H1 (cell line): ENCODE data around the gene SLC5A8. TPM values are rescaled to one million over a fixed set of nuclear protein-coding genes. Genes with fewer than 3 reads are reported as not detected.

Experiments used
- CTCF ChIA-PET: fragments of 300-600 bp; sonication (Branson Sonifier 250); formaldehyde crosslinking; loops from one replicate; lab custom pipeline; 2021; ENCODE audit not compliant: partially characterized antibody; lab: Charles Lee
- POLR2A ChIA-PET: fragments of 300-600 bp; sonication (Branson Sonifier 250); formaldehyde crosslinking; loops from one replicate; lab custom pipeline; 2021; ENCODE audit warnings: inconsistent platforms; ENCODE audit not compliant: partially characterized antibody; lab: Charles Lee
- DNase-seq, 2 experiments: peaks; one replicate each; pipeline versions ENCODE4 v3.0.0 to v3.0.0-alpha.2; 2010 to 2022; ENCODE audit warnings: low spot score in 2 of 2, low read depth in 1 of 2, mixed read lengths in 1 of 2
- FAIRE-seq: peaks from 2 replicates; lab custom pipeline; 2011; peaks lifted over from hg19 to GRCh38; lab: Jason Lieb, UNC
- H2AFZ ChIP-seq: 2 replicates; pipeline ENCODE4 v1.8.1; 2012; ENCODE audit warnings: low read length, inconsistent platforms
- H2AK5ac ChIP-seq: 2 replicates; pipeline ENCODE4 v1.6.1; 2013; ENCODE audit warnings: low read depth, low read length
- H2BK120ac ChIP-seq: replicated peaks from 2 replicates; pipeline ENCODE3; 2013; ENCODE audit warnings: low read depth, low read length, inconsistent platforms
- H2BK12ac ChIP-seq: 2 replicates; pipeline ENCODE4 v1.6.1; 2013; ENCODE audit warnings: low read depth, low read length
- H2BK15ac ChIP-seq: 2 replicates; pipeline ENCODE4 v1.6.1; 2013; ENCODE audit warnings: low read length
- H2BK20ac ChIP-seq: 2 replicates; pipeline ENCODE4 v1.6.1; 2013; ENCODE audit warnings: low read length
- H2BK5ac ChIP-seq: 2 replicates; pipeline ENCODE4 v1.6.1; 2013; ENCODE audit warnings: low read depth, low read length
- H3K14ac ChIP-seq: 2 replicates; pipeline ENCODE4 v1.6.1; 2013; ENCODE audit warnings: inconsistent platforms; ENCODE audit not compliant: insufficient read length
- H3K18ac ChIP-seq: 2 replicates; pipeline ENCODE4 v1.6.1; 2013; ENCODE audit warnings: low read length; ENCODE audit errors: extremely low read depth
- H3K23ac ChIP-seq: 2 replicates; pipeline ENCODE4 v1.6.1; 2013; ENCODE audit warnings: inconsistent platforms; ENCODE audit not compliant: insufficient read length
- H3K23me2 ChIP-seq: 2 replicates; pipeline ENCODE4 v1.6.1; 2013; ENCODE audit warnings: low read depth, low read length
- H3K27ac ChIP-seq: 2 replicates; pipeline ENCODE4 v1.6.1; 2011; ENCODE audit warnings: low read depth, low read length, inconsistent platforms
- H3K27me3 ChIP-seq, 4 experiments: replicated peaks in 1 of 4; 1 replicate in 1 of 4; 2 replicates in 3 of 4; pipeline versions ENCODE4 v1.6.1 to v1.8.1; 2011 to 2013; ENCODE audit warnings: low read length in 3 of 4, mild to moderate bottlenecking in 3 of 4, inconsistent platforms in 2 of 4, mixed read lengths in 2 of 4, moderate library complexity in 1 of 4; ENCODE audit not compliant: control insufficient read depth in 3 of 4, insufficient read depth in 3 of 4; ENCODE audit errors: extremely low read depth in 1 of 4
- H3K36me3 ChIP-seq, 4 experiments: 2 replicates each; pipeline versions ENCODE4 v1.6.1 to v1.8.1; 2011 to 2013; ENCODE audit warnings: mild to moderate bottlenecking in 4 of 4, low read length in 3 of 4, moderate library complexity in 2 of 4, control low read depth in 1 of 4, inconsistent platforms in 1 of 4; ENCODE audit not compliant: insufficient read depth in 4 of 4, control insufficient read depth in 2 of 4
- H3K4ac ChIP-seq: replicated peaks from 2 replicates; pipeline ENCODE3; 2013; ENCODE audit warnings: low read length, low read depth, mixed read lengths, inconsistent platforms; ENCODE audit not compliant: insufficient read length
- H3K4me1 ChIP-seq, 4 experiments: replicated peaks in 1 of 4; 1 replicate in 1 of 4; 2 replicates in 3 of 4; pipeline versions ENCODE4 v1.6.1 to v1.8.1; 2011 to 2013; ENCODE audit warnings: low read length in 3 of 4, inconsistent platforms in 2 of 4, mixed read lengths in 1 of 4; ENCODE audit not compliant: insufficient read depth in 4 of 4, control insufficient read depth in 3 of 4
- H3K4me2 ChIP-seq, 2 experiments: 2 replicates each; pipeline versions ENCODE4 v1.6.1 to v1.8.1; 2011 to 2013; ENCODE audit warnings: low read depth in 2 of 2, low read length in 2 of 2, control low read depth in 1 of 2, inconsistent platforms in 1 of 2, mild to moderate bottlenecking in 1 of 2; ENCODE audit not compliant: insufficient read depth in 1 of 2
- H3K4me3 ChIP-seq, 4 experiments: fragments of 200-600, 300-600 bp in 1 of 4; sonication (generic), shearing (Covaris generic), sonication (Bioruptor Twin) in 1 of 4; 2 replicates each; pipeline versions ENCODE4 v1.5.1 to v1.8.1; 2011 to 2016; ENCODE audit warnings: low read length in 4 of 4, low read depth in 3 of 4, control low read depth in 2 of 4, inconsistent platforms in 2 of 4, mild to moderate bottlenecking in 2 of 4, mixed read lengths in 1 of 4, moderate library complexity in 1 of 4; ENCODE audit not compliant: insufficient read depth in 2 of 4; ENCODE audit errors: extremely low read depth in 1 of 4
- H3K56ac ChIP-seq: replicated peaks from 2 replicates; pipeline ENCODE3; 2013; ENCODE audit warnings: low read depth, mild to moderate bottlenecking, mixed read lengths, low read length, inconsistent platforms; ENCODE audit not compliant: insufficient read length
- H3K79me1 ChIP-seq: 2 replicates; pipeline ENCODE4 v1.6.1; 2013; ENCODE audit warnings: low read depth, low read length, control low read depth
- H3K79me2 ChIP-seq, 2 experiments: 2 replicates each; pipeline versions ENCODE4 v1.6.1 to v1.8.1; 2012 to 2013; ENCODE audit warnings: low read length in 2 of 2, mild to moderate bottlenecking in 2 of 2, inconsistent platforms in 1 of 2; ENCODE audit not compliant: insufficient read depth in 2 of 2, control insufficient read depth in 1 of 2
- H3K9ac ChIP-seq, 4 experiments: replicated peaks in 1 of 4; 1 replicate in 1 of 4; 2 replicates in 3 of 4; pipeline versions ENCODE4 v1.6.1 to v1.8.1; 2011 to 2013; ENCODE audit warnings: low read depth in 3 of 4, low read length in 3 of 4, control low read depth in 2 of 4, mild to moderate bottlenecking in 2 of 4, moderate library complexity in 2 of 4, inconsistent platforms in 1 of 4; ENCODE audit errors: extremely low read depth in 1 of 4
- H3K9me3 ChIP-seq, 2 experiments: 2 replicates each; pipeline versions ENCODE4 v1.6.1 to v1.8.1; 2012 to 2013; ENCODE audit warnings: mild to moderate bottlenecking in 2 of 2, moderate library complexity in 2 of 2, control low read depth in 1 of 2, inconsistent platforms in 1 of 2, low read depth in 1 of 2, low read length in 1 of 2, mixed read lengths in 1 of 2; ENCODE audit not compliant: insufficient read depth in 2 of 2
- H4K20me1 ChIP-seq, 2 experiments: replicated peaks in 1 of 2; 2 replicates each; pipeline versions ENCODE3 to v1.8.1; 2011 to 2013; ENCODE audit warnings: inconsistent platforms in 2 of 2, low read length in 2 of 2, mild to moderate bottlenecking in 1 of 2; ENCODE audit not compliant: insufficient read depth in 2 of 2, control insufficient read depth in 1 of 2
- H4K5ac ChIP-seq: 2 replicates; pipeline ENCODE4 v1.6.1; 2013; ENCODE audit warnings: low read length, low read depth, mixed read lengths, inconsistent platforms; ENCODE audit not compliant: insufficient read length
- H4K8ac ChIP-seq: 2 replicates; pipeline ENCODE4 v1.8.0; 2013; ENCODE audit warnings: mild to moderate bottlenecking, moderate library complexity, low read length, inconsistent platforms; ENCODE audit not compliant: insufficient read depth; ENCODE audit errors: extremely low read depth
- H4K91ac ChIP-seq: replicated peaks from 2 replicates; pipeline ENCODE3; 2013; ENCODE audit warnings: low read length, mixed read lengths, inconsistent platforms; ENCODE audit not compliant: insufficient read length
- ASH2L ChIP-seq: fragments of 200-600, 300-600 bp; sonication (generic); IDR thresholded peaks from one replicate; pipeline ENCODE4 v1.7.1; 2017; ENCODE audit warnings: low read length
- ATF3 ChIP-seq: IDR thresholded peaks from 2 replicates; pipeline ENCODE4 v1.6.1; 2011; ENCODE audit warnings: low read depth, mild to moderate bottlenecking, low read length; ENCODE audit not compliant: insufficient read depth
- JUND ChIP-seq: IDR thresholded peaks from 2 replicates; pipeline ENCODE4 v1.6.1; 2011; ENCODE audit warnings: mild to moderate bottlenecking, improper control_type of control experiment, low read length
- KDM1A ChIP-seq: fragments of 200-600, 300-600 bp; sonication (generic); IDR thresholded peaks from 2 replicates; pipeline ENCODE4 v1.7.1; 2016; ENCODE audit warnings: mild to moderate bottlenecking, low read length, borderline replicate concordance
- MAFK ChIP-seq: IDR thresholded peaks from 2 replicates; pipeline ENCODE4 v1.6.1; 2012; ENCODE audit warnings: low read depth, mild to moderate bottlenecking, improper control_type of control experiment, low read length
- RBBP5 ChIP-seq: IDR thresholded peaks from 2 replicates; pipeline ENCODE4 v1.7.1; 2012; ENCODE audit warnings: low read depth, mild to moderate bottlenecking, inconsistent platforms, low read length, moderate library complexity, borderline replicate concordance
- SP2 ChIP-seq: IDR thresholded peaks from 2 replicates; pipeline ENCODE4 v1.6.1; 2012; ENCODE audit warnings: mild to moderate bottlenecking, low read length, inconsistent platforms
- WGBS, 2 experiments: shearing (Covaris generic) in 1 of 2; methylation state at CpG; one replicate each; pipeline versions ENCODE4 v1.1.6 to v1.1.7; 2013 to 2015; ENCODE audit warnings: low lambda C conversion rate in 2 of 2, mixed read lengths in 2 of 2, inconsistent platforms in 1 of 2, low coverage in 1 of 2, missing lambda C conversion rate in 1 of 2; ENCODE audit not compliant: insufficient replicate concordance in 2 of 2, insufficient coverage in 1 of 2, insufficient read length in 1 of 2; ENCODE audit errors: extremely low coverage in 1 of 2, missing lambda C conversion rate in 1 of 2; 5-methylcytosine and 5-hydroxymethylcytosine counted together
- polyA plus RNA-seq, 7 experiments: library from polyadenylated mRNA; depleted of rRNA in 3 of 7; stranded (reverse) in 5 of 7; unstranded in 2 of 7; fragments of >200 nt in 5 of 7; fragments of 200-250 nt in 2 of 7; gene quantifications; 1 replicate in 5 of 7; 2 replicates in 1 of 7; 4 replicates in 1 of 7; pipeline versions ENCODE4 v1.2.1 to v1.2.3, GENCODE V29; 2011 to 2013; ENCODE audit warnings: missing spikeins in 2 of 7, mixed read lengths in 2 of 7
- total RNA-seq: library from RNA; stranded (reverse); fragmentation: NEBNext Ultra II Directional; extraction: Animal tissue kit (Norgen Biotek cat#: 25700); gene quantifications from 2 replicates; pipeline ENCODE4 v1.2.1, GENCODE V29; 2021

Gene SLC5A8
- total and polyA plus RNA-seq, 2 of the 8 experiments (the other 6 are each of a cell fraction or from before 2014, with no cell fraction given) = 0.11 to 0.21 TPM

GRCh38 chr12:101231636-101232035 lies 21.6 kb upstream of the SLC5A8 start:
- no peak overlapping the region for H2BK120ac ChIP-seq
- no peak overlapping the region for H3K4ac ChIP-seq
- no peak overlapping the region for H4K91ac ChIP-seq
- H3K79me1 ChIP-seq = no peaks in the 10 kb centered on the region
- no peak overlapping the region for H4K5ac ChIP-seq
- 81% methylated on average over 4 of the region's 4 CpGs; no CpG with 5 or more reads in 1 of the 2 experiments for WGBS, 2 experiments
- H3K18ac ChIP-seq = no peak overlapping the region
- H4K8ac ChIP-seq = no peak overlapping the region
- H3K23me2 ChIP-seq = no peaks in the 10 kb centered on the region
- no peak overlapping the region for H3K4me2 ChIP-seq
- CTCF ChIA-PET = no interaction called here
- no peak overlapping the region for H2AFZ ChIP-seq
- no peak overlapping the region for H3K9ac ChIP-seq
- FAIRE-seq = no peak
- no peaks in the 10 kb centered on the region for H3K79me2 ChIP-seq
- H3K4me1 ChIP-seq = no peaks in the 10 kb centered on the region
- H3K4me3 ChIP-seq = no peak overlapping the region
- H3K23ac ChIP-seq = no peak overlapping the region
- no peak overlapping the region for H2BK15ac ChIP-seq
- H2AK5ac ChIP-seq = no peak overlapping the region
- H2BK5ac ChIP-seq = no peak overlapping the region
- H3K27ac ChIP-seq = no peak overlapping the region
- no peak for TF ChIP-seq ASH2L
- no peak for TF ChIP-seq ATF3
- no peak for TF ChIP-seq MAFK
- TF ChIP-seq JUND = no peak
- no peak for TF ChIP-seq SP2
- TF ChIP-seq RBBP5 = no peak
- no peak for TF ChIP-seq KDM1A
- TF ChIP-seq, all 59 proteins: peak for 0
- no peak overlapping the region for H3K56ac ChIP-seq
- H3K27me3 ChIP-seq = no peaks in the 10 kb centered on the region
- DNase-seq = no peak
- no peak overlapping the region for H2BK12ac ChIP-seq
- H3K14ac ChIP-seq = no peak overlapping the region
- H2BK20ac ChIP-seq = no peak overlapping the region
- no peaks in the 10 kb centered on the region for H3K9me3 ChIP-seq
- H3K36me3 ChIP-seq = no peaks in the 10 kb centered on the region; a peak in 1 of 8 replicates
- H4K20me1 ChIP-seq = no peaks in the 10 kb centered on the region
- POLR2A ChIA-PET = no interaction called here
